ENCODE measurements around the gene ABI3BP. TPM values are rescaled to one million over a fixed set of nuclear protein-coding genes. Genes with fewer than 3 reads are reported as not detected.
"Not testable (repeated sequence)": the region's sequence is repeated elsewhere in the genome, so short reads cannot be mapped to it uniquely, and the experiment has no call there.

Gene ABI3BP
- total RNA-seq, 2 experiments from 2014 or later: not detected

DNA sequence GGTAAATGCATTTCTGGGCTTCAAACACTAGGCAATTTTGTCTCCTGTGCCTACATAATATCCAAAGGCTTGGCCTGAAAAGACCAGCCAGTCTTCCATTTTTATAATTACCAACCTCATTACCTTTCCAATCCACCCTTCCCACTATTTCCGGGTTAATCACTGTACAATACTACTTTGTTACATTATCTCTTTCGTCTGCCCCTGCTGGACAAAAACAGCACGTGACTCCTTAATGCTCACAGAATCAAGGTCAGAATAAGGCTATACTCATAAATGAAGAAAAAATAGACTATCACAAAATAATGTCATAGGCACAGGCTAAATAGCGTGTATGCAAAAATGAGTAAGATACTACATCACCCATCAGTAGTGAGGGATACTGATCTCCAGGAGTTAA lies 40.1 kb downstream of the ABI3BP start:
- no peaks in the 10 kb centered on the region for H3K36me3 Mint-ChIP-seq (ENCODE audit: low read depth)
- ATAC-seq (ENCODE audit: poor library complexity) (no peak), DNase-seq (no peak)
- Histone ChIP-seq H3K27me3 (ENCODE audit: control insufficient read depth in 1 of 2, insufficient read depth in 2 of 2, low read length in 2 of 2) (no peaks in the 10 kb centered on the region), H3K9me3 (ENCODE audit: control insufficient read depth in 1 of 2, insufficient read depth in 1 of 2, low read length in 2 of 2) (no peaks in the 10 kb centered on the region), H3K27ac (ENCODE audit: low read depth in 1 of 2, low read length in 2 of 2) (no peak overlapping the region), H3K4me1 (ENCODE audit: insufficient read depth, low read length) (no peaks in the 10 kb centered on the region), H3K4me3 (ENCODE audit: low read length) (no peak overlapping the region), H3K36me3 (ENCODE audit: insufficient read depth, low read length) (no peaks in the 10 kb centered on the region)
- H3K27me3 Mint-ChIP-seq: peaks cover 9% of the 10 kb centered on the region
- ChIA-PET POLR2A (no interaction called here), CTCF (no interaction called here)
- H3K27ac Mint-ChIP-seq: no peak overlapping the region
- H3K9me3 Mint-ChIP-seq: no peaks in the 10 kb centered on the region
- H3K4me3 Mint-ChIP-seq: no peak overlapping the region
- TF ChIP-seq, protein P1, sequence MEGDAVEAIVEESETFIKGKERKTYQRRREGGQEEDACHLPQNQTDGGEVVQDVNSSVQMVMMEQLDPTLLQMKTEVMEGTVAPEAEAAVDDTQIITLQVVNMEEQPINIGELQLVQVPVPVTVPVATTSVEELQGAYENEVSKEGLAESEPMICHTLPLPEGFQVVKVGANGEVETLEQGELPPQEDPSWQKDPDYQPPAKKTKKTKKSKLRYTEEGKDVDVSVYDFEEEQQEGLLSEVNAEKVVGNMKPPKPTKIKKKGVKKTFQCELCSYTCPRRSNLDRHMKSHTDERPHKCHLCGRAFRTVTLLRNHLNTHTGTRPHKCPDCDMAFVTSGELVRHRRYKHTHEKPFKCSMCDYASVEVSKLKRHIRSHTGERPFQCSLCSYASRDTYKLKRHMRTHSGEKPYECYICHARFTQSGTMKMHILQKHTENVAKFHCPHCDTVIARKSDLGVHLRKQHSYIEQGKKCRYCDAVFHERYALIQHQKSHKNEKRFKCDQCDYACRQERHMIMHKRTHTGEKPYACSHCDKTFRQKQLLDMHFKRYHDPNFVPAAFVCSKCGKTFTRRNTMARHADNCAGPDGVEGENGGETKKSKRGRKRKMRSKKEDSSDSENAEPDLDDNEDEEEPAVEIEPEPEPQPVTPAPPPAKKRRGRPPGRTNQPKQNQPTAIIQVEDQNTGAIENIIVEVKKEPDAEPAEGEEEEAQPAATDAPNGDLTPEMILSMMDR (IDR thresholded peaks at IDR 0.05): no peak
- H3K4me1 Mint-ChIP-seq (ENCODE audit: low read depth): no peaks in the 10 kb centered on the region
- intact Hi-C loops (cut with DNase I, micrococcal nuclease): no loop called here

DNA sequence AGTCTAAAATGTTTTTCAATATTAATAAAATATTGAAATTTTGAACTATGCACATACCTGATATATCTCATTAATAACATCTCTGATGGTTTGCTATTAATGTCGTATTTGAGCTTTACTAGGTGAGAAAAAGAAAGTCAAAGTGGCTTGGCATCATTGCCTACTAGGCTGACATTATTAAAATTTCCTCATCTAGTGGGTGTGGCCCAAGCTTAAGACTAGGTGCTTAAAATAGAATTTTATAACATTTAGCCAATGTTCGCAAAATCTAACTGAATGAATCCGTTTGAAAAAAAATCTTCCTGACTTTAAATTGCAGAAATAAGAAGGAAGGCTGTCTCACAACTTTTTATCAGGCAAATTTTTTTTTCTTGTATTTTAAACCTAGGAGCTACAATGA lies 46.1 kb downstream of the ABI3BP start:
- no peaks in the 10 kb centered on the region for H3K4me1 ChIP-seq (ENCODE audit: insufficient read depth, low read length)
- DNase-seq (no peak), ATAC-seq (ENCODE audit: poor library complexity) (no peak)
- no peak overlapping the region for H3K4me3 ChIP-seq (ENCODE audit: low read length)
- Mint-ChIP-seq H3K27ac (no peak overlapping the region), H3K9me3 (no peaks in the 10 kb centered on the region), H3K4me1 (ENCODE audit: low read depth) (no peaks in the 10 kb centered on the region), H3K36me3 (ENCODE audit: low read depth) (no peaks in the 10 kb centered on the region), H3K27me3 (peaks cover 9% of the 10 kb centered on the region), H3K4me3 (no peak overlapping the region)
- H3K27ac ChIP-seq (ENCODE audit: low read depth in 1 of 2, low read length in 2 of 2): no peak overlapping the region
- TF ChIP-seq, protein P1 (IDR thresholded peaks at IDR 0.05): no peak
- ChIA-PET CTCF (no interaction called here), POLR2A (no interaction called here)
- no peaks in the 10 kb centered on the region for H3K36me3 ChIP-seq (ENCODE audit: insufficient read depth, low read length)
- H3K9me3 ChIP-seq (ENCODE audit: control insufficient read depth in 1 of 2, insufficient read depth in 1 of 2, low read length in 2 of 2): no peaks in the 10 kb centered on the region
- intact Hi-C loops (cut with DNase I, micrococcal nuclease): no loop called here
- no peaks in the 10 kb centered on the region for H3K27me3 ChIP-seq (ENCODE audit: control insufficient read depth in 1 of 2, insufficient read depth in 2 of 2, low read length in 2 of 2)

DNA sequence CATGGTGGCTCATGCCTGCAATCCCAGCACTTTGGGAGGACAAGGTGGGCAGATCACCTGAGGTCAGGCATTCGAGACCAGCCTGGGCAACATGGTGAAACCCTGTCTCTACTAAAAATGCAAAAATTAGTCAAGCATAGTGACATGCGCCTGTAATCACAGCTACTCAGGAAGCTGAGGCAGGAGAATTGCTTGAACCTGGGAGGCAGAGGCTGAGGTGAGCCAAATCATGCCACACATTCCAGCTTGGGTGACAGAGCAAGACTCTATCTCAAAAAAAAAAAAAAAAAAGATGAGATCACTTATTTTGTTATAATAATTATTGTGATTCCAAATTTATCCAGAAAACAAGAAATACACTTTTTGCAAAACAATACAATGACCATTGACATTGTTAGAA lies 47.1 kb downstream of the ABI3BP start:
- H3K36me3 ChIP-seq (ENCODE audit: insufficient read depth, low read length); CTCF ChIA-PET; ATAC-seq (ENCODE audit: poor library complexity); H3K4me1 ChIP-seq (ENCODE audit: insufficient read depth, low read length); H3K36me3 Mint-ChIP-seq (ENCODE audit: low read depth); intact Hi-C loops (cut with DNase I, micrococcal nuclease); H3K27me3 ChIP-seq (ENCODE audit: control insufficient read depth in 1 of 2, insufficient read depth in 2 of 2, low read length in 2 of 2); H3K9me3 ChIP-seq (ENCODE audit: control insufficient read depth in 1 of 2, insufficient read depth in 1 of 2, low read length in 2 of 2); H3K4me3 ChIP-seq (ENCODE audit: low read length); H3K9me3 Mint-ChIP-seq; H3K4me1 Mint-ChIP-seq (ENCODE audit: low read depth); H3K4me3 Mint-ChIP-seq; H3K27ac Mint-ChIP-seq; DNase-seq; POLR2A ChIA-PET; H3K27ac ChIP-seq (ENCODE audit: low read depth in 1 of 2, low read length in 2 of 2): not testable (repeated sequence)
- H3K27me3 Mint-ChIP-seq: peaks cover 18% of the 10 kb centered on the region

DNA sequence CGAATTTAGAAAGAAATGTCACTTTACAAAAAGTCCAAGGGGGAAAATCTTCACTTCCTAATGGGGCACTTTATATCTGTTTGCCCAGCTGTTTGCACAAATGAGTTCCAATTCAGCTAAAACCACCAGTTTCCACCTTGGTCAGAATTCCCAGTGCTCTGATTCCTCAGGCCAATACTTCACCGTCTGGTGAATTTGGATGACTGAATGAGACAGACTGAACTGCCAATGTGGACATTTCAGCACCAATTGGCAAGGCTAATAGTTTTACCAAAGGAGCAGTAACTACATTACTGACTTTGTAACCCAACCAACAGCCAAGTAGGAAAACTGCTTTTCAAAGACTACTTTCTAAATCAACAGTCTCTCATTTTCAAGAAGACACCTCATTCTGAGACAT lies 51.8 kb downstream of the ABI3BP start:
- H3K4me1 ChIP-seq (ENCODE audit: insufficient read depth, low read length): no peaks in the 10 kb centered on the region
- no peak overlapping the region for H3K27ac Mint-ChIP-seq
- no peaks in the 10 kb centered on the region for H3K9me3 ChIP-seq (ENCODE audit: control insufficient read depth in 1 of 2, insufficient read depth in 1 of 2, low read length in 2 of 2)
- no peaks in the 10 kb centered on the region for H3K27me3 ChIP-seq (ENCODE audit: control insufficient read depth in 1 of 2, insufficient read depth in 2 of 2, low read length in 2 of 2)
- H3K4me3 ChIP-seq (ENCODE audit: low read length): no peak overlapping the region
- intact Hi-C loops (cut with DNase I, micrococcal nuclease): no loop called here
- no peaks in the 10 kb centered on the region for H3K36me3 ChIP-seq (ENCODE audit: insufficient read depth, low read length)
- no peak for DNase-seq
- no peaks in the 10 kb centered on the region for H3K36me3 Mint-ChIP-seq (ENCODE audit: low read depth)
- ChIA-PET CTCF (no interaction called here), POLR2A (no interaction called here)
- H3K27me3 Mint-ChIP-seq: peaks cover 39% of the 10 kb centered on the region
- no peaks in the 10 kb centered on the region for H3K4me1 Mint-ChIP-seq (ENCODE audit: low read depth)
- no peak overlapping the region for H3K27ac ChIP-seq (ENCODE audit: low read depth in 1 of 2, low read length in 2 of 2)
- H3K4me3 Mint-ChIP-seq: no peak overlapping the region
- TF ChIP-seq, protein P1 (IDR thresholded peaks at IDR 0.05): no peak
- H3K9me3 Mint-ChIP-seq: no peaks in the 10 kb centered on the region
- no peak for ATAC-seq (ENCODE audit: poor library complexity)

Data from CD4-positive, alpha-beta T cell (primary cell).